GM23338 (cell line): Measurements from ENCODE around the gene STIM2. TPM values are rescaled to one million over a fixed set of nuclear protein-coding genes. Genes with fewer than 3 reads are reported as not detected.
A peak's percentile ranks its signal among the peaks of the same experiment; 100 is the strongest.

Experiments used
- ATAC-seq: fragments of 200-7000 bp; cut with Tn5 transposase; 3 replicates; pipeline ENCODE4 v1.9.1; 2020
- DNase-seq: peaks from one replicate; pipeline ENCODE4 v3.0.0-alpha.2; 2015; ENCODE audit warnings: low spot score
- H2AFZ ChIP-seq: fragments of 200-600 bp; sonication (generic); 2 replicates; pipeline ENCODE4 v1.8.0; 2016; ENCODE audit warnings: antibody characterized with exemption, mild to moderate bottlenecking, moderate library complexity
- H3F3A ChIP-seq: fragments of 200-600 bp; sonication (generic); replicated peaks from 2 replicates; pipeline ENCODE4 v1.8.0; 2017; ENCODE audit warnings: antibody characterized with exemption, mixed run types, low read depth
- H3K27ac ChIP-seq: fragments of 200-600 bp; sonication (generic); 2 replicates; pipeline ENCODE4 v1.6.1; 2016; ENCODE audit warnings: low read depth
- H3K27me3 ChIP-seq: fragments of 200-600 bp; sonication (generic); 2 replicates; pipeline ENCODE4 v1.8.0; 2016; ENCODE audit warnings: mild to moderate bottlenecking, mixed run types, moderate library complexity; ENCODE audit not compliant: insufficient read depth
- H3K36me3 ChIP-seq: fragments of 200-600 bp; sonication (generic); 2 replicates; pipeline ENCODE4 v1.8.0; 2016; ENCODE audit warnings: mild to moderate bottlenecking; ENCODE audit not compliant: insufficient read depth
- H3K4me1 ChIP-seq: fragments of 200-600 bp; sonication (generic); 2 replicates; pipeline ENCODE4 v1.8.0; 2016; ENCODE audit warnings: mild to moderate bottlenecking, moderate library complexity; ENCODE audit not compliant: insufficient read depth
- H3K4me2 ChIP-seq: fragments of 200-600 bp; sonication (generic); 2 replicates; pipeline ENCODE4 v1.7.1; 2017; ENCODE audit warnings: mixed run types
- H3K4me3 ChIP-seq: fragments of 200-600 bp; sonication (generic); 2 replicates; pipeline ENCODE4 v1.6.1; 2016; ENCODE audit warnings: mixed run types
- H3K79me2 ChIP-seq: fragments of 200-600 bp; sonication (generic); replicated peaks from 2 replicates; pipeline ENCODE4 v1.8.0; 2017; ENCODE audit warnings: mild to moderate bottlenecking; ENCODE audit not compliant: insufficient read depth
- H3K9me2 ChIP-seq: fragments of 200-600 bp; sonication (generic); 2 replicates; pipeline ENCODE4 v1.8.0; 2017; ENCODE audit not compliant: insufficient read depth
- H4K20me1 ChIP-seq: fragments of 200-600 bp; sonication (generic); replicated peaks from 2 replicates; pipeline ENCODE4 v1.8.0; 2017; ENCODE audit warnings: mild to moderate bottlenecking; ENCODE audit not compliant: insufficient read depth
- H3K27ac Mint-ChIP-seq: 2 replicates; pipeline ENCODE4 v1.8.0; 2020; ENCODE audit warnings: inconsistent platforms, mild to moderate bottlenecking, moderate library complexity, mixed read lengths
- H3K27me3 Mint-ChIP-seq: 3 replicates; pipeline ENCODE4 v1.8.0; 2022; ENCODE audit warnings: low read depth, mild to moderate bottlenecking, moderate library complexity, mixed read lengths, inconsistent platforms; ENCODE audit not compliant: insufficient read depth, poor library complexity
- H3K36me3 Mint-ChIP-seq: 3 replicates; pipeline ENCODE4 v1.8.0; 2021; ENCODE audit warnings: low read depth, mild to moderate bottlenecking, inconsistent platforms, moderate library complexity, mixed read lengths
- H3K4me1 Mint-ChIP-seq: 3 replicates; pipeline ENCODE4 v1.8.0; 2020; ENCODE audit warnings: mild to moderate bottlenecking, inconsistent platforms, mixed read lengths
- H3K4me3 Mint-ChIP-seq: 3 replicates; pipeline ENCODE4 v1.8.0; 2021; ENCODE audit warnings: moderate library complexity, mild to moderate bottlenecking, inconsistent platforms, mixed read lengths
- H3K9me3 Mint-ChIP-seq: 3 replicates; pipeline ENCODE4 v1.8.0; 2020; ENCODE audit warnings: moderate library complexity, mild to moderate bottlenecking, inconsistent platforms, mixed read lengths
- CREB1 ChIP-seq: fragments of 250-450 bp; sonication (Bioruptor Pico); IDR thresholded peaks from 2 replicates; pipeline ENCODE4 v1.5.0; 2020; ENCODE audit warnings: low read depth, mild to moderate bottlenecking, moderate library complexity
- CTCF ChIP-seq, 2 experiments: fragments of 200-600 bp in 1 of 2; sonication (generic) in 1 of 2; conservative IDR thresholded peaks; 2 replicates each; pipeline versions ENCODE4 v1.5.1 to v1.6.1; 2016 to 2017; ENCODE audit warnings: antibody characterized with exemption in 2 of 2, low read depth in 2 of 2, mild to moderate bottlenecking in 2 of 2, moderate library complexity in 1 of 2
- ETS1 ChIP-seq: IDR thresholded peaks from 2 replicates; pipeline ENCODE4 v1.6.1; 2016; ENCODE audit warnings: antibody characterized with exemption
- EZH2 ChIP-seq: fragments of 200-600 bp; sonication (generic); IDR thresholded peaks from one replicate; pipeline ENCODE4 v1.8.0; 2017; ENCODE audit warnings: antibody characterized with exemption, mild to moderate bottlenecking, low read depth; ENCODE audit not compliant: unreplicated experiment
- JUNB ChIP-seq: IDR thresholded peaks from one replicate; pipeline ENCODE4 v1.6.1; 2016; ENCODE audit warnings: antibody characterized with exemption; ENCODE audit not compliant: unreplicated experiment
- NANOG ChIP-seq: IDR thresholded peaks from 2 replicates; pipeline ENCODE4 v1.6.1; 2016; ENCODE audit warnings: antibody characterized with exemption, borderline replicate concordance
- STAT1 ChIP-seq: IDR thresholded peaks from one replicate; pipeline ENCODE4 v1.6.1; 2016; ENCODE audit warnings: antibody characterized with exemption; ENCODE audit not compliant: unreplicated experiment
- ZNF462 ChIP-seq: fragments of 250-450 bp; sonication (Bioruptor Pico); IDR thresholded peaks from 2 replicates; pipeline ENCODE4 v1.5.0; 2020; ENCODE audit warnings: mild to moderate bottlenecking, moderate library complexity
- polyA plus RNA-seq: library from polyadenylated mRNA; unstranded; fragments of >200 nt; fragmentation: Nextera tagmentation; extraction: Ambion mirVana; gene quantifications from 2 replicates; pipeline ENCODE4 v1.2.1, GENCODE V29; 2016
- total RNA-seq: library from RNA; depleted of rRNA; stranded (reverse); fragments of >200 nt; shearing (Covaris generic); gene quantifications from 2 replicates; pipeline ENCODE4 v1.2.3, GENCODE V29; 2014

The STIM2 gene
- total and polyA plus RNA-seq, 2 experiments from 2014 or later = 13.1 to 17.8 TPM

- TF ChIP-seq EZH2 = no peak
- no peak for TF ChIP-seq STAT1
These were observed 125.2 kb downstream of the STIM2 start (continued) for GRCh38 chr4:26985873-26986272.

GRCh38 chr4:26987191-26987590 is 126.5 kb downstream of the STIM2 start:
- Mint-ChIP-seq H3K4me1 (peaks cover 7% of the 10 kb centered on the region), H3K9me3 (peaks cover 4% of the 10 kb centered on the region; the same call in 2 of the 3 replicates), H3K36me3 (0 out of 3 replicates have a peak, but pooled peaks cover 4% of the 10 kb centered on the region), H3K27ac (peak overlapping the region; percentile 79), H3K4me3 (no peak overlapping the region), H3K27me3 (no peaks in the 10 kb centered on the region)
- Histone ChIP-seq H3K4me1 (peaks cover 6% of the 10 kb centered on the region; the same call in 1 of the 2 replicates), H2AFZ (no peak overlapping the region), H3K36me3 (no peaks in the 10 kb centered on the region), H3K27me3 (no peaks in the 10 kb centered on the region), H3K4me2 (no peak overlapping the region), H3K79me2 (no peaks in the 10 kb centered on the region), H3K9me2 (0 out of 2 replicates have a peak, but pooled peaks cover 6% of the 10 kb centered on the region), H3F3A (no peaks in the 10 kb centered on the region), H4K20me1 (no peaks in the 10 kb centered on the region), H3K4me3 (no peak overlapping the region), H3K27ac (no peak overlapping the region)
- ATAC-seq = no peak
- peak; percentile 40 for DNase-seq
- TF ChIP-seq ETS1 = no peak
- no peak for TF ChIP-seq CTCF (conservative IDR thresholded peaks at IDR 0.05; ENCODE audit: low read depth in 2 of 2)

GRCh38 chr4:26991057-26991456 is 130.4 kb downstream of the STIM2 start:
- TF ChIP-seq JUNB (no peak), NANOG (no peak), CTCF (conservative IDR thresholded peaks at IDR 0.05; ENCODE audit: low read depth in 2 of 2) (no peak), CREB1 (CRISPR knock-in tag) (no peak), ZNF462 (CRISPR knock-in tag) (no peak)
- no peak overlapping the region for H3K4me2 ChIP-seq
- Mint-ChIP-seq H3K36me3 (0 out of 3 replicates have a peak, but pooled peaks cover 4% of the 10 kb centered on the region), H3K4me3 (no peak overlapping the region), H3K4me1 (peaks cover 7% of the 10 kb centered on the region), H3K27me3 (no peaks in the 10 kb centered on the region), H3K9me3 (peaks cover 4% of the 10 kb centered on the region; the same call in 2 of the 3 replicates), H3K27ac (no peak overlapping the region)
- no peaks in the 10 kb centered on the region for H4K20me1 ChIP-seq
- ATAC-seq = no peak
- no peak overlapping the region for H2AFZ ChIP-seq
- no peak overlapping the region for H3K4me3 ChIP-seq
- no peaks in the 10 kb centered on the region for H3K79me2 ChIP-seq
- H3F3A ChIP-seq = no peaks in the 10 kb centered on the region
- H3K4me1 ChIP-seq = peaks cover 20% of the 10 kb centered on the region
- H3K27me3 ChIP-seq = no peaks in the 10 kb centered on the region
- H3K36me3 ChIP-seq = no peaks in the 10 kb centered on the region
- H3K27ac ChIP-seq = no peak overlapping the region
- no peak for DNase-seq
- 0 out of 2 replicates have a peak, but pooled peaks cover 6% of the 10 kb centered on the region for H3K9me2 ChIP-seq
